Activated CD4-positive, CD25-positive, alpha-beta regulatory T cell treated with anti-CD3 and anti-CD28 coated beads, Interleukin-2, amount 50 U/mL, for 72 hours (primary cell): ENCODE measurements around the gene CDK10.

ENCODE experiments used
- DNase-seq: peaks from one replicate; pipeline ENCODE4 v3.0.0; 2021

Gene CDK10

DNA sequence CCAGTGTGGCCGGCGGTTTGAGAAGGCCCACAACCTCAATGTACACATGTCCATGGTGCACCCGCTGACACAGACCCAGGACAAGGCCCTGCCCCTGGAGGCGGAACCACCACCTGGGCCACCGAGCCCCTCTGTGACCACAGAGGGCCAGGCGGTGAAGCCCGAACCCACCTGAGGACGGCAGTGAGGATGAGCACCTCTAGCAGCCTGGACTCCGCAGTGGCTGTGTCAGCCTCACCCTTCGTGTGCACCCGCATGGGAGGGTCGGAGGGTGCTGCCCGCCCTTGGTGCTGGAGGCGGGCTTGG is 51.5 kb downstream of the CDK10 start:
- no peak for DNase-seq

DNA sequence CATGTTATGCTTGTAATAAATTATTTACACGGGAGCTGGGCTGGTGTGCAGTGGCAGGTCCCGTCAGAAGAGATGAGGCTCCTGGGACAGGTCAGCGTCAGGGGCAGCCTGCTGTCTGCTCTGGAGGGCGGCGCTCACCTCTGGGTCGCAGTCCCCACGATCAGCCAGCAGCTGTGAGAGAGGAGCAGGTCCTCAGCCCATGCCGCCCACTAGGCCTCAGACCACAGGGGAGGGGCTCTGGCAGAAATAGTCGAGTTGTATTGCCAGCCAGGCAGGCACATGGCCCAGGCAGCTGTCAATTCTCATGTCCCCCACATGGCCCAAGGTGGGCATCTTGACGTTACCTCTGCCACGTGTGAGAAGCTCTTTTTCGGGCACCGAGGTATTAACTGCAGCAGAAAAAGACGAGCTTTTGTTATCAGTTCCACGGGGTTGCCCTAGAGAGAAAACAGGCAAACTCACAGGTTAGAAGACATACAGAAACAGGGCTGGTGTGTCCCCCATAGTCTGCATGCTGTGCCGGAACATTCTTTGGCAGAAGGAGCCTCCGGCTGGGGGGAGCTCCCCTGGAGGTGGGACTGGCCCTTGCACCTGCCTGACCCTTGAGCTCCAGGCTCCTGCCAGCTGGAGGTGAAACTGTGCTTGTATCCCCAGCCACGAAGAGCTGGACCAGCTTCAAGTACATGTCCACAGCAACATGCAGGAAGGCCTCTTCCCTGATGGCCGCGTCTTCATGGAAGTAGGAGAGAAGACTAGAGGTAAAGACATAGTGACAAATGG is 52.2 kb downstream of the CDK10 start:
- no peak for DNase-seq

DNA sequence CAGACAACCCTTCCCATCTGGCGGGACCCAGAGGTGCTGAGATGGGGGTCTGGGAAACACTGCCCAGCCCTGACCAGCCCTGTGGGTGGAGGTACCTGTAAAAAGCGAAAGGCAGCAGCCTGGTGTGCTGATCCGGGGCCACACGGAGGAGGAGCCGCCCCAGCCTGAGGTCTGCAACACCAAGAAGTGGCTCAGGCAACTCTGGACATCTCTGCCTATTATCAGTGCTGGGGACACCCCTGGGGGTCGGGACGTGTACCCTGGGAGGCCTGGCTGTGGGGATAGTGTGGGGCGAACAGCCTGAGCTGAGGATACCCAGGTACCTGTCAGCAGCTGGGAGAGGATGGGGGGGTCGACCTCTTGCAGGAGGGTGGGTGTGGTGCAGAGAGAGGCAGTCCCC is 52.9 kb downstream of the CDK10 start:
- no peak for DNase-seq

- DNase-seq = no peak
Measured at GRCh38 chr16:89741342-89742014, 55.0 kb downstream of the CDK10 start.

DNA sequence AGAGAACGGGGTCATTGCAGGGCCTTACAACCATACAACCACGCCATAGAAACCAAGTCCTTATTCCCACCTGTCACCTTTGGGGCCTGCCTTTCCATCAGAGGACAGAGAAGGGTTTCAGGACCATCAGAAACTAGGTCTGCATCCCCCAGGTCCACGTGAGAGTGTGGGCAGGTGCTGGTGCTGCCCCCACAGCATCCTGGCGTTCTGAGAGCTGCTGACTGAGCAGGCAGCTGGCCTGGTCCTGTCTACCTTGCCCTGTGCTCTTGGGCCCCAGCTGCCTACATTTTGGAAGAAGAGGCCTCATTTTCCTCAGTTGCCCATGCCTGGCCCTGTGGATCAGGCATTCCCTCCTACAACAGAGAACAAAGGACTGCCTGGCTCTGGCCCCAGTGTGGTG is 56.5 kb downstream of the CDK10 start:
- DNase-seq = no peak

DNA sequence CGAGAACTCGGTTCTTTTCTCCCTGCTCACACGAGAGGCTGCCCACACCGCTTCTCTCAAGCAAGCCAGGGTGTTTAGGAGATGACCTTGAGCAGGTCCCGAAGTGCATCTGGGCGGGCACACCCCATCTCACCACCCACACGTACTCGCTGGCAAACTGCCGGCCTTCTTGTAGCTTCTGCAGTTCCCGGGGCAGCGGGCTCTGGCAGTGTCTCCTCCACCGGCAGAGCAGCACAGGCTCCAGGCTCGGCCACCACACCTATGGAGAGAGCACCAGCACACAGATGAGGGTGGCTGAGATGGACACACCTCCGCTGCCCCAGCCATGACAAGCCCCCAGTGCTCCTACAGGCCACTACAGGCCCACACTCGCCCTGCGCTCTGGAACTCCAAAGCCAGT is 58.3 kb downstream of the CDK10 start:
- DNase-seq = no peak
